Calu3 (cell line): ENCODE data around the gene SDC4. TPM values are rescaled to one million over a fixed set of nuclear protein-coding genes. Genes with fewer than 3 reads are reported as not detected.

Source experiments
- BruUV-seq: library from RNA; stranded (reverse); fragments of 400-500 nt; replicated peaks from 2 replicates; lab custom pipeline; 2021; lab: Mats Ljungman, UMichigan
- CTCF ChIA-PET: fragments of 300-600 bp; sonication (Branson Sonifier 250); formaldehyde crosslinking; loops from one replicate; lab custom pipeline; 2022; ENCODE audit warnings: antibody characterized with exemption; lab: Charles Lee
- DNase-seq: peaks from one replicate; pipeline ENCODE4 v3.0.0; 2022
- H3K27ac Mint-ChIP-seq: one replicate; pipeline ENCODE4 v1.8.0; 2022; ENCODE audit warnings: mixed read lengths; ENCODE audit not compliant: unreplicated experiment
- H3K27me3 Mint-ChIP-seq: one replicate; pipeline ENCODE4 v1.8.0; 2022; ENCODE audit warnings: mixed read lengths; ENCODE audit not compliant: unreplicated experiment
- H3K36me3 Mint-ChIP-seq: one replicate; pipeline ENCODE4 v1.8.0; 2022; ENCODE audit warnings: mild to moderate bottlenecking, moderate library complexity, mixed read lengths; ENCODE audit not compliant: insufficient read depth, unreplicated experiment
- H3K4me1 Mint-ChIP-seq: one replicate; pipeline ENCODE4 v1.8.0; 2022; ENCODE audit warnings: mild to moderate bottlenecking, low read depth, mixed read lengths; ENCODE audit not compliant: unreplicated experiment
- H3K4me3 Mint-ChIP-seq: one replicate; pipeline ENCODE4 v1.8.0; 2022; ENCODE audit warnings: mild to moderate bottlenecking, low read depth, moderate library complexity, mixed read lengths; ENCODE audit not compliant: unreplicated experiment
- H3K9me3 Mint-ChIP-seq: one replicate; pipeline ENCODE4 v1.8.0; 2022; ENCODE audit warnings: low read depth, mixed read lengths; ENCODE audit not compliant: unreplicated experiment
- CTCF ChIP-seq: fragments of 200-600 bp; IDR thresholded peaks from one replicate; pipeline ENCODE4 v1.8.0; 2022; ENCODE audit warnings: antibody characterized with exemption; ENCODE audit not compliant: unreplicated experiment
- intact Hi-C: fragments of 100-400 bp; cut with micrococcal nuclease; formaldehyde crosslinking; loops from one replicate; pipeline ENCODE4 v1.10.0; 2022; ENCODE audit not compliant: unreplicated experiment
- total RNA-seq: library from RNA; stranded (reverse); gene quantifications from 2 replicates; pipeline ENCODE4 v1.2.3, GENCODE V29; 2022

SDC4 gene
- total RNA-seq, 1 experiment from 2014 or later = 238 TPM

DNA sequence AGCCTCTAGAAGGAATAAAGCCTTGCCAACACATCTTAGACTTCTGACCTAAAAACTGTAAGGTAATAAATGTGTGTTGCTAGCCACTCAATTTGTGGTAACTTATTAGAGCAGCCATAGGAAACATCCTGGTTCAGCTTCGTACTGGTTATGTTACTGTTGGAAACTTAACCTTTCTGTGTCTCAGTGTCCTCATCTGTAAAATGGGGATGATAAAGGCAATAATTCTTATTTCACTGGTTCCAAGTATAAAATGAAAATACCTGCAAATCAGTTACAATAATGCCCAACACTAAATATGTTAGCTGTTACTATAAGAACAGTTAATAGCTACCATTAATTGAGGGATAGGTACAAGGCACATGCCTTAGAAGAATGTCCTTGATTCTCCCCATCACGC lies 55.9 kb downstream of the SDC4 start:
- BruUV-seq = no TSS peak
- peaks cover 15% of the 10 kb centered on the region for H3K36me3 Mint-ChIP-seq
- peaks cover 26% of the 10 kb centered on the region for H3K27me3 Mint-ChIP-seq
- no peak for TF ChIP-seq CTCF
- no peak for DNase-seq
- intact Hi-C loops = loop anchor here (5.0 kb wide), 2 partner anchors 40 to 190 kb away; partner anchors contain the start of genes KCNS1 and SLPI
- H3K27ac Mint-ChIP-seq = no peak overlapping the region
- H3K4me3 Mint-ChIP-seq = peak overlapping the region; percentile 79
- CTCF ChIA-PET = interaction anchor here (1.5 to 4.7 kb wide), 6 partner anchors 10 to 249 kb away, joined by 3 to 26 read pairs (median 20); partner anchors contain the start of gene SLPI
- H3K9me3 Mint-ChIP-seq = no peaks in the 10 kb centered on the region
- H3K4me1 Mint-ChIP-seq = peaks cover 17% of the 10 kb centered on the region

DNA sequence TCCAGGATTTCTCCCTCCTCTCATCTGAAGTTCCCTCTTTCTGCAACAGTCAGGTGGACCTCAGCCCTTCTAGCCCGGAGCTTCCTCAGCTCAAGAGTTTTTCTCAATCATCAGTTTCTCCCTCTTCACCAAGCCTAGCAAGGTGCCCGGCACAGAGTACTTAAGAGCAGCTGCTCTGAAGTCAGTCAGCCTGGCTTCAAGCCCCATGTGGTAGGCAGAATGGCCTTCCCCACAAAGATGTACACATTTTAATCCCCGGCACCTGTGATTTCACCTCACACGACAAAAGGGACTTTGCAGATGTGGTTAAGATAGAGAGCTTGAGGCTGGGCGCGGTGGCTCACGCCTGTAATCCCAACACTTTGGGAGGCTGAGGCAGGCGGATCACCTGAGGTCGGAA lies 56.7 kb downstream of the SDC4 start:
- CTCF ChIA-PET = interaction anchor here (0.6 to 4.7 kb wide), 16 partner anchors 9 to 248 kb away, joined by 3 to 27 read pairs (median 6); partner anchors contain the start of gene SLPI
- H3K4me1 Mint-ChIP-seq = peaks cover 17% of the 10 kb centered on the region
- no peak for TF ChIP-seq CTCF
- intact Hi-C loops = loop anchor here (1.0 to 5.0 kb wide), 6 partner anchors 39 to 281 kb away; partner anchors contain the start of genes KCNS1 and SLPI
- DNase-seq = no peak
- H3K4me3 Mint-ChIP-seq = no peak overlapping the region
- no peaks in the 10 kb centered on the region for H3K9me3 Mint-ChIP-seq
- H3K36me3 Mint-ChIP-seq = peaks cover 15% of the 10 kb centered on the region
- peaks cover 34% of the 10 kb centered on the region for H3K27me3 Mint-ChIP-seq
- BruUV-seq = no TSS peak
- H3K27ac Mint-ChIP-seq = no peak overlapping the region

DNA sequence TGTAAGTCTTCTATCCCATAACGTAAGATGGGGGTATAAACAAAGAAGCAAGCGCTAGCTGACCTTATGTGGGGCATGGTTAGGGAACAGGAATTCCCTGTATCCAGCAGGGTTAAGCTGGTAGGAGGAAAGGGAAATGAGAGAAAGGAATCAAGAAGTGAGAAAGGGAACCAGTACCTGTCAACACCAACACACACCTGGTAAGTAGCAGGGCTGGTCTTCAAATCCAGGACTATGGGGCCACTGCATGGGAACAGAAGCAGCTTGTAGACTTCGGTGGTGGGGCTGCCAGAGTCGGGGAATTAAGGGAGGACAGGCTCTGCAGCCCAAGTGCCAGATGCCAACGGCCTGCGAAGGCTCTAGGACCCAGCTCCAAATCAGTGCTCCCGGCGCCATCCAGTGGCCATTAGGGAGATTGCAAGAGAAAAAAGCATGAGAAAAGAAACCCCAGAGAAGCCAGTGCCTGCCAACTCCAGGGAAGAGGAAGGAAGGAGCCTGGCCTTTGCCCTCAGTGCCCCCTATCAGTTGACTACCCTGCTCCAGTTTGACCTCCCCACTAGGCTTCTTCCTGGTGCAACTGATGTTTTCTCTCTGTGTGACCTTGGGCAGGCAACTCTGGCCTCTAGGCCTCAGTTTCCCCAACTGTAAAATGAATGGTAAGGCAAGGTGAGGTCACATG lies 57.4 kb downstream of the SDC4 start:
- Mint-ChIP-seq H3K27me3 (peaks cover 35% of the 10 kb centered on the region), H3K36me3 (peaks cover 15% of the 10 kb centered on the region), H3K27ac (peak overlapping the region; percentile 50), H3K9me3 (no peaks in the 10 kb centered on the region), H3K4me3 (no peak overlapping the region), H3K4me1 (peaks cover 17% of the 10 kb centered on the region)
- TF ChIP-seq CTCF = peak; percentile 98
- DNase-seq = peak; percentile 92
- no TSS peak for BruUV-seq
- intact Hi-C loops = loop anchor here (1.0 to 5.0 kb wide), 6 partner anchors 39 to 280 kb away; partner anchors contain the start of genes KCNS1 and SLPI
- CTCF ChIA-PET = interaction anchor here (0.6 to 4.7 kb wide), 20 partner anchors 9 to 280 kb away, joined by 3 to 27 read pairs (median 6); partner anchors contain the start of genes SLPI and WFDC12

DNA sequence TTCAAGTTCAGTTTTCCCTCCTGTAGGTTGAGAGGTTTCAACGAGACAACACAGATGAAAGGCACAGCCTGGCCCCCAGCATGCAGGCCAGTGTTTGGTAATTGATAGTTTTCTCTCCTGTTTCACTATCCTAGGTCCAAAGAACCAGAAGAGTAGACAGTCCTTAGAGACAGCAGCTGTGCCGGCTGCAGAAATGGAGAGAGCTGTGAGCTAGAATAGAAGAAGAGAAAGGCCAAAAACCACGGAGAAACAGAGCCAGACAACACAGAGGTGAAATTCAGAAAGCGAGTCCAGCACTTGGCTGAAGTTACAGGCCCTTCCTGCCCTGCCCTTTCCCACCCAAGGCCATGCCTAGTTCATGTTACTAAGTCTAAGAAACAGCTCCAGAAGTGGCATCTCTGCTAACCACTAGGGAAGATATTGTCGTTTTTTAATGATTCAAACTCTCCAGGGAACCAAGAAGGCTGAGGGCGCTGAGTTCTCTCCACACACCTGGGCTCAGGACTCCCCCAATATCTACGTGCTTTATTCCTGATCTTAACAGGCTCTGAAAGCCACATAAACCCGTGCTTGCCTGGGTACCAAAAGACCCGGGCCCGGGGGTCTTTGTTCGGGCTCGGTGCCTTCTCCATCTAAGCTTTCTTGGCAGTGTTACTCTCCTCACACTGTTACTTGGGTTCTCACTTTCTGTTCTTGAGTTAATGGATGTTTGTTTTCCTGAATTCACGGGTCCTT lies 58.1 kb downstream of the SDC4 start:
- H3K4me3 Mint-ChIP-seq = no peak overlapping the region
- no peak for DNase-seq
- peaks cover 35% of the 10 kb centered on the region for H3K27me3 Mint-ChIP-seq
- peaks cover 17% of the 10 kb centered on the region for H3K4me1 Mint-ChIP-seq
- H3K27ac Mint-ChIP-seq = peak overlapping the region; percentile 50
- no TSS peak for BruUV-seq
- intact Hi-C loops = loop anchor here (2.0 to 5.0 kb wide), 5 partner anchors 38 to 279 kb away; partner anchors contain the start of genes KCNS1 and SLPI
- no peak for TF ChIP-seq CTCF
- H3K9me3 Mint-ChIP-seq = no peaks in the 10 kb centered on the region
- CTCF ChIA-PET = interaction anchor here (0.6 to 4.7 kb wide), 20 partner anchors 8 to 279 kb away, joined by 3 to 27 read pairs (median 6); partner anchors contain the start of genes SLPI and WFDC12
- peaks cover 15% of the 10 kb centered on the region for H3K36me3 Mint-ChIP-seq
